Testis (tissue), 2 donors: ENCODE results near the gene INA.

Experiments
- CTCF ChIP-seq, 3 experiments: fragments of 450-650 bp in 2 of 3; fragments of 200-600 bp in 1 of 3; sonication (generic) in 1 of 3; IDR thresholded peaks; one replicate each; pipeline ENCODE4 v1.5.1; 2016 to 2019; ENCODE audit warnings: antibody characterized with exemption in 3 of 3, mild to moderate bottlenecking in 2 of 3, moderate library complexity in 1 of 3
- POLR2A ChIP-seq: fragments of 450-650 bp; IDR thresholded peaks from one replicate; pipeline ENCODE4 v1.6.1; 2017; ENCODE audit warnings: antibody characterized with exemption, mild to moderate bottlenecking, moderate library complexity

- no peak for TF ChIP-seq CTCF (IDR thresholded peaks at IDR 0.05)
- TF ChIP-seq POLR2A = no peak
These were observed 30.7 kb downstream of the INA start for GRCh38 chr10:103307594-103307993.
